CD4-positive, alpha-beta T cell treated with Interferon gamma for 1 hour (primary cell): ENCODE data around the gene GVQW3.
"Not testable (repeated sequence)": the region's sequence is repeated elsewhere in the genome, so short reads cannot be mapped to it uniquely, and the experiment has no call there.

Experiments
- DNase-seq: peaks from one replicate; pipeline ENCODE4 v3.0.0-alpha.2; 2020

Gene GVQW3

DNA sequence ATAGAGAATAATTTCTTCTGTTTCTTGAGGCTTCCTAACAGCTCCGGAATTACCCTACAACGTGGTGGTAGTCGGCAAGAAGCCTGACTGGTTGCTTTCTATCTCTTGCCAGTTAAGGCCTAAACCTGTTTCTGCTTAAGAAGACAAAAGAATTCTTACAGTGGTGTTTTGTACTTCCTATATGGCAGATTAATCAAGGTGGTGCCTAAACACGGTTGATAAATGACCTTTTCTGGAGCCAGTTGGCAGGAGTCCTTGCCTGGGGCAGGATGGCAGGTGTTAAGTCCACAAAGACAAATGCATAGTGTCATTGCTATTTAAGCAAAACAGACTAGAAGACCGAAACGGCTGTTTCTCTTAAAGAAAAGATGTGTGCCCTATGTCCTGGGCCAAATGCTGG, 9.9 kb downstream of the GVQW3 start:
- no peak for DNase-seq

DNA sequence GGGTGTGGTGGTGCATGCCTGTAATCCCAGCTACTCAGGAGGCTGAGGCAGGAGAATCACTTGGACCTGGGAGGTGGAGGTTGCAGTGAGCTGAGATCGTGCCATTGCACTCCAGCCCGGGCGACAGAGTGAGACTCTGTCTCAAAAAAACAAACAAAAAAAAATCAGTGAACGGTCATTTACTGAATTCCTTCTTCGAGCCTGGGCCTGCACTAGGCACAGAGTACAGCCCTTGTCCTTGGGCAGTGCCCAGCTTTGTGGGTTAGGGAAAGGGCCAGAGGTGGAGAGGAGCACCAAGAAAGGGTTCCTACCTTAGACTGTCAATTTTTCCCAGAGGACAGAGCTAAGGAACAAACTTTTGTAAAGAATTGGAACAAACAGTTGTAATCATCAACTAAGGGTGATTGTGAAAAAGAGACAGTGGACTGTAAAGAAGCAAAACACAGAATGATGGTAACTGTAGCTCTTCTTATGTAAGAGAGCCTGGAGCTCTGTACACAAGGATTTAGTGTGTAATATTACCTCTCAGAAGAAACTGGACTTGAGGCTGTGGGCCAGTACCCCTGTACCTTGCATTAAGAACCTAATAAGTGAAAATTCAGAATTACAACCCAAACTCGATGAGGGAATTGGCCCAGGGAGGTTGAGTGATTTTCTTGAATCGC, 10.8 kb downstream of the GVQW3 start:
- DNase-seq, result no peak

DNA sequence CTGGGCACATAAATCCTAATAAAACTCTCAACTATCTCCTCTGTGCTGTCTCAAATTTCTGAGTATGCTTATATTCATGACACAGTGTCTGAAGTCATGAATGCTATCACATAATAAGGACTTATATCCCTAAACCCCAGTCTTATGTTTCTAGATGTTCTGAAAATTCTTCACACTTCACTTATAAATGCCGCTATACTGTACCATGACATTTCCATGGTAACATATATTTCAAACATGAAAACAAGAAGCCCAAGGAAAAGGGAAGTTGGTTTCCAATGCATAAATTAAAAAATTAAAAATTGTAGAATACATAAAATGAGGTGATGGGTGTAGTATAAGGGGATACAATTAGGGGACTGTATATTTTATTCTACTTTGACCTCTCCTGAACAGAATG, 11.7 kb downstream of the GVQW3 start:
- DNase-seq, result no peak

DNA sequence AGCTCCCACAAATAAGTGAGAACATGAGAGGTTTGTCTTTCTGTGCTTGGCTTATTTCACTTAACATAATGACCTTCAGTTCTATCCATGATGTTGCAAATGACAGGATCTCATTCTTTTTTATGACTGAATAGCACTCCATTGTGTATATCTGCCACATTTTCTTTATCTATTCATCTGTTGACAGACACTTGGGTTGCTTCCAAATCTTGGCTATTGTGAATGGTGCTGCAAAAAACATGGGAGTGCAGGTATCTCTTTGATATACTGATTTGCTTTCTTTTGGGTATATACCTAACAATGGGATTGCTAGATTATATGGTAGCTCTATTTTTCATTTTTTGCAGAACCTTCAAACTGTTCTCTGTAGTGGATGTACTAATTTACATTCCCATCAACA, 13.3 kb downstream of the GVQW3 start:
- DNase-seq, result no peak

DNA sequence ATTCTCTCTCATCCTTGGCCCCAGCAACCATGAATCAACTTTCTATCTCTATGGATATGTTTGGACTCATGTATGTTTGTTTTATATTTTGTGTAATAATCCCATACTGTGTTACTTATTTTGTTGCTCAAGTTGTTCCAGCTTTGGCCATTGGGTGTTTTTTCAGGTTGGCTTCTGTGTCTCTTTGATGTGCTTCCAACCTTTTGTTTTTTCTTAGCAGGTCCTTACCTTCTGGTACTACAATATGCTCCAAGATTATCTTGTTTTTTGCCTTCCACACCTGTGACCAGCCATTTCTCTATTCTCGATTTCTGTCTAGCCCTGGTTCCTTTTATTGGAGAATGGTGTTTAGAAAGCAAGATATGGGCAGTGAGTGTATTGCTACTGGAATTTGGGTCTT, 14.2 kb downstream of the GVQW3 start:
- no peak for DNase-seq

DNA sequence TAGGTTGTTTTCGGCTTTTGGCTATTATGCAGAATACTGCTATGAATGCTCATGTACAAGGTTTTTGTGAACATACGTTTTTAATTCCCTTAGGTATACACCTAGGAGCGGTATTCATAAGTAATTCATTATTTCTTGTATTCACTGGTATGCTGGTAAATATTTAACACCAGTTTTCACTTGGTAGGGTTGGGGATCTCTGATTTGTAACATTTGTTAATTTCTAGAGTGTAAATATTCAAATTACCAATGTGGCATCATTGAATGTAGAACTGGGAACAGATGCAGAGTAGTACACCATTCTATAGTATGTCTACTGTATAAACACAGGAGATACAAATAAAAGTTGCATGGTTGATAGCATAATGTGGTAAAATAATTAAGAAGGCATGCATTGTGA, 16.3 kb downstream of the GVQW3 start:
- no peak for DNase-seq

DNA sequence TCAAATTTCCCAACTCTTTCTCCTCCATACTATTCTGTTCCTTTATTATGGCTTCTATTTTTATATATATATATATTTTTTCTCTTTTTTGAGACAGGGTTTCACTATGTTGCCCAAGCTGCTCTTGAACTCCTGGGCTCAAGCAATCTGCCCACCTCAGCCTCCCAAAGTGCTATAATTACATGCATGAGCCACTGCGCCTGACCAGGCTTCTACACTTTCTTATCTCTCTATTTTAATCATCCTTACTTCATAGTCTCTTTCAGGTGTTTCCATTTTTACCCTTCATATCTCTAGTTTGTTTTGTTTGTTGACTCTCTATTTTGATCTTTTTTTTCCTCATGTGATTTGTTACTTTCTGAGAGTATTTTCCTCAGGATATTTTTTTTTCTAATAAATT, 19.8 kb downstream of the GVQW3 start:
- no peak for DNase-seq

DNA sequence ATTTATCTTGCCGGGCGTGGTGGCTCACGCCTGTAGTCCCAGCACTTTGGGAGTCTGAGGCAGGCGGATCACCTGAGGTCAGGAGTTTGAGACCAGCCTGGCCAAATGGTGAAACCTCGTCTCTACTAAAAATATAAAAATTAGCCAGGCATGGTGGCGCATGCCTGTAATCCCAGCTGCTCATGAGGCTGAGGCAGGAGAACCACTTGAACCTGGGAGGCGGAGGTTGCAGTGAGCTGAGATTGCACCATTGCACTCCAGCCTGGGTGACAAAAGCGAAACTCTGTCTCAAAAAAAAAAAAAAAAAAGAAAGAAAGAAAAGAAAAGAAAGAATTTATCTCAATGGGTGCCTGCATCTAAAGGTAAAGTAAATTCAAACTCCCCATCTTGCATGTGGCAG, 20.4 kb downstream of the GVQW3 start:
- DNase-seq, result not testable (repeated sequence)

DNA sequence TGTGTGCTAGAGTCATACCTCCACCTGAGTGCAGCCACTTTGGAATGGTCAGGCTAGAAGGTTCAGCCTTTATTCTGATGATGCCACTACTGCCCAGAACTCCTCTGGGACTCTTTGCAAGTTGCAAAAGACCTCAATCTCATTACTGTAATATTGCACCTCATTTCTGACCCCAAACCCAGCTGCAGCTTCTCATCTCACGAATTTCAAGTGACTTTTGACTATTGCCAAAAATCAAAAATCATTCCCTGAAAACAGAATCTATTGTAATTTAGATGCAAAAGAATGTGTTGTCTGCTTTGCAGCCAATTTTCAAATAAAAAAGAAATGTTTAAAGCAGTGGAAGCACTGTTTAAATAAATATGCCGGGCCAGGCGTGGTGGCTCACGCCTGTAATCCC, 25.2 kb downstream of the GVQW3 start:
- no peak for DNase-seq

DNA sequence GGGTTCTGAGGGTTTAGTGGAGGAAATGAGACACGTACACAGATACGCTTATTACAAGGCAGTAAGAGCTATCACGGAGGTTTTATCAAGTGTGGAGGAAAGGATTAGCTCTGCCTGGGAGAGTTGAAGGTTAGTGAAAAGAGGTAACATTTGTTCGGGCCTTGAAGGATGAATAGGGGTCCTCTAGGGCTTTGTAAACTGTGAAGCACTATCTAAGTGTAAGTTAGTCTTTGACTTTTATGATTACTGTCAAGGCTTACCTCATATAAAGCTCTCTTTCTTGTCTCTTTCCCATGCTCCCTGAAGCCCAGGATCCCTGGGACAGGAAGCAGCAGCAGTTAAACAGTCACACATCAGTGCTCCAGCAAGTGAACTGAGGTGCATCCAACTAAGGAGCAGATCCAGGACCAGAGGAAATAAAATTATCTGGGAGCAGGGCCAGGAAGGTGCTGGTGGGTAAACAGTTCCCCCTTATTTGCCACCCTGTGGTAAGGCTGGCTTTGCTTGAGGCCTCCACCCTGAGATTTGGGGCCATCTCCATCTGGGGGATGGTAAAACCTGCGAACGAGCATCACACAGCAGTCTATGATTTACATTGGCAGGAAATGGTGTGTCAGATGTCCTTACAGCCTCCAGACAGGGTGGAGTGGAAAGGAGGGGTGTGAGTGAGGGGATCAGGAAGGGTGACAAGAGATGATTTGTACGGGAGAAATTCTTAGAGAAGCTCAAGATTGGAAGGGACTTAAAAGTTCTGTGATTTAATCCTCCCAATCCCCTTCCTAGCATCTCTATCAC, 27.2 kb downstream of the GVQW3 start:
- no peak for DNase-seq

DNA sequence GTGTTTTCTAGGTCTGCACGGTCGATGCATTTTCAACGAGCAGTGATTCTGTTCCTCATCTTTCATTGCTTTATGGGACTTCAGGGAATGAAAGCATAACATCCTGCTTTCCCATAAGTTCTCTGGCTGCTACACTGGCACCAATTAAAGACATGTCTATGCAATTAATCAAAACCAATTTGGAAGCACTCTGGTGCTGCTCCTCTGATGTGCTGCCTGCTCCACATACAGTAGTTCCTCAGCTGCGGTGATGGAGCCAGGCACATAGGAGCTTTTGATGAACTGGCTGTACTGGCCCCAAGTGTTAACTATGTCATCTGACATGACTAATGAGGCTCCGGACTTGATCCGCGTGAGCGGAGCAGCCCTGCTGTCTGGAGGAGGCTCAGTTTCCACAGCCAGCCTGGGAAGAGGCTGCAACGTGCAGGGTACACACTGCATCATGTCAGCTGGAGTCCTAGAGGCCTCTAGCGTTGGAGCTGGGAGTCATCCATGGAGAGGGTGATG, 29.8 kb downstream of the GVQW3 start:
- DNase-seq, result no peak

DNA sequence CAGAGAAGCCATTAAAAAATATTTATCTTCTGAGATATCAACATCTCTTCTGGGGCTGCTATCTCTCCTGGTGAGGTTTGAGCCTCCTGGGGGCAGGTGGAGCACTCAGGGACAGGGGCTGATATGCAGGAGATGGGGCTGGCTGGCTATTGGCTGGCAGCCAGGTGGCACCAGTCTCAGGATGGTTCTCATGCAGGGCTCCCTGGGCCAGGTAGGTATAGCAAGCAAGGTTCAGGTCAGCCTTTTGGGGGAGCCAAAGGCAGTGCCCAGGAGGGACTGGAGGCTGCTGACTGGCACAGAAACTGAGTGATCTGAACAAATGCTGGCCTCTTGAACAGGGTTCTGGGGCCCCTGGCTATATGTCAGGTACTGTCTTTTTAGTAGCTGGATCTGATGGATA, 34.0 kb downstream of the GVQW3 start:
- DNase-seq, result no peak

DNA sequence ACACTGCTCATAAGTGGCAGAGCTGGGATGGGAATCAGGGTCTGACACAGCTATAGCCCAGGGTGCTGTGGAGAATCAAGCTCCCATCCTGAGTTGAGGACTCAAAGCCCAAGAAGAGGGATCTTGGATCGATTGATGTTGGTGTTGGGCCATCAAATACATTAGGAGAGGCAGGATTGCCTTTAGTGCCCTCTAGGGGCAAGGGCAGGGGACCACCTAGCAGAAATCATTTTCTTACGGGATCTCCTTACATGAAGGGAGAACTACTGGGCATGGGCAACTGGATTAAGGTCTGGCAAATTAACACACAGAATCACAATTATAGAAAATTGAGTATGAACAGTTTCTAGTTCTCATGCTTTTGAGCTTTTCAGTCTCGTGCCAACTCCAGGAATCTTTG, 38.8 kb downstream of the GVQW3 start:
- no peak for DNase-seq

DNA sequence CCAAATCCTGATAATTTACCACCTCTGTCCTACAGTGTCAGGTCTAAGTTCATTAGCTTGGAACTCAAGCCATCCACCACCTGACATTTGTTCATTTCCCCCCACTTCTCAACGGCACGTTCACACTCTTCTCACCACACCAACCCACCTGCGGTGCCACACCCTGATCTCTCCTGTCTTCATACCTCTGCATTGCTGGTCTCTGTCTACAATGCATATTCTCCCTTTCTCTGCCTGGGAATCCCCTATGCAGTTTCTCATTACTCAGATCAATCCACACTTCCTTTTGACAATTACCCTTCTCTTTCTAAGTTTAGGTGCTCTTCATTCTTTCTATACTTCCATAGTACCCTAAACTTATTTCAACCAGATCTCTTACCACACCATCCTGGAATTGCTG, 43.3 kb downstream of the GVQW3 start:
- no peak for DNase-seq

DNA sequence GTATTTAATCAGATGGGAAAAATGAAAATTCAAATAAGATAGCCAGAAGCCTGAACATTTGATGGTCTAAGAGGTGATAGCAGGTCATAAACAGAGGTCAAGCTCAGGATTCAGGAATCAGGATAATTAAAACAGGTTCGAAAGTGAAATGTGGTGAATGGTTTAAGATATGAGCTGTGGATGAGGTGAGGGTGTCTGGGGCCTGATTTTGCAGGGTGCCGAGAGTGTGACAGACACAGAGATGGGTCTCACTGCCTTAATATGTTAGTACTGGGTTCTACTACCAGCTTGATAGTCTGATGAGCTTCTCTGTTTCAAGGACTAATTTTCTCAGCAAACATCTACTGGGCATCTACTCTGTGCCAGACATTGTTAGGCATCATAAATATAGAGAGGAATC, 43.8 kb downstream of the GVQW3 start:
- DNase-seq, result no peak

DNA sequence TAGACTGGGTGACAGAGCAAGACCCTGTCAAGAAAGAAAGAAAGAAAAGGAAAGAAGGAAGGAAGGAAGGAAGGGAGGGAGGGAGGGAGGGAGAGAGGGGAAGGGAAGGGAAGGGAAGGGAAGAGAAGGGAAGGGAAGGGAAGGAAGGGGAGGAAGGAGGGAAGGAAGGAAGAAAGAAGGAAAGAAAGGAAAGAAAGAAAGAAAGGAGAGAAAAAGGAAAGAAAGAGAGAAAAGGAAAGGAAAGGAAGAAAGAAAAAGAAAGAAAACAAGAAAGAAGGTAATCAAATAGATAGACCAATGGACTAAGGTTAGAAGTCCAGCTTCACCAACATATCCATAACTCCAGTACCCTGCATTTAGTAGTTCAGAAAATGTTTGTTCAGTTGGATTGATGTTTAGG, 45.5 kb downstream of the GVQW3 start:
- DNase-seq, result no peak

DNA sequence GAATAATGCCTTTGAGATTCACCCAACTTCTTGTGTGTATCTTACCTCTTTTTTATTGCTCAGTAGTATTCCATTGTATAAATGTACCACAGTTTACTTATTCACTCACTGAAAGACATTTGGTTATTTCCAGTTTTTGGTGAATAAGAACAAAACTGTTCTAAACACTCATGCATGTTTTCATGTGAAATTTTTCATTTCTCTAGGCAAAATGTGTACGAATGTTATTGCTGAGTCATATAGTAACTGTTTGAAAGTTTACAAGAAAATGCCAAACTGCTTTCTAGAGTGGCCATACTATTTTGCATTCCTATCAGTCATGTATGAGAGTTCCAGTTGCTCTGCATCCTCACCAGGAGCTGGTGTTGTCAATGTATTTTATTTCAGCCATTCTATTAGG, 54.9 kb downstream of the GVQW3 start:
- no peak for DNase-seq

DNA sequence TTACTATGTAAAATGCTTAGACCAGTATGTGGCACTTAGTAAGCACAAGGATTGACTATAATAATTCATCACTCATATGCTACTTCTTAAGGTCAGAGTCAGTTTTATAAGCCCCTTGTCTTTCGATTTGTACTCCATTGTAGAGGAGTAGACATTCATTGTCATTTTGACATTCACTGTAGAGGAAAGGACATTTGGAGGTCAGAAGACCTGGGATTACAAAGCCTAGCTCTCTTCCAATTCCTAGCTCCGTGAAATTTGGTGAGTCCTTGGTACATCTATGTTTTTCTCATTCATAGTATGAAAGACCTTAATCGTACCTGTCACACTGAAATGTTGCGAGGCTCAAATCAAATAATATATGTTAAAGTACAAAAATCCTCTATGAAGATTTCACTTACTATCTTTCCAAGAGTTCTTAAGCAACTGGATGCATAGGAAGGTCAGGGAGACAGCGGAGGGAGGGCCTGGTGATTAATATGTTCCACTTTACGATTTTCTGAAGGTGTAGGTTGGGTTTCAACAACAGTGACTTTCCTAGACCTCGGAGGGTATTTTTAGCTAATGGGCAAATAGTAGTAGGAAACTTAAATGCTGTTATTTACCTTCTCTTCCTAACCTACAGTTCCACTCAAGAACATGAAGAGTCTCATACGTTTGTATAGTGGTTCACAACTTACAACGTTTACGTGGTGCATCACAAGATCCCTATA, 62.3 kb downstream of the GVQW3 start:
- DNase-seq, result no peak

DNA sequence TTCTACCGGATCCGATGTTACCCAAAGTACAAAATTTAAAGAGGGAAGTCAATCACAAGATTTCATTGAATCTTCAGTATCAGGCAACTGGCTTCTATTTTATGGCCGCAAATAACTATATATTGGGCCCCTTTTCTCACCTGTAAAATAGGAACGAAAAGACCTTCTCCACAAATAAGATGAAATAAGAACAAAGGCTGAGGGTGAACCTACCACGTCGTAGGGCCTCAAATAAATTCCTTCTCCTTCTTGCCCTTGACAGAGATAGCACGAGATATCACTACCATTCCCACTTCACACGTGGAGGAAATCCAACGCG, 62.9 kb downstream of the GVQW3 start:
- DNase-seq, result no peak

DNA sequence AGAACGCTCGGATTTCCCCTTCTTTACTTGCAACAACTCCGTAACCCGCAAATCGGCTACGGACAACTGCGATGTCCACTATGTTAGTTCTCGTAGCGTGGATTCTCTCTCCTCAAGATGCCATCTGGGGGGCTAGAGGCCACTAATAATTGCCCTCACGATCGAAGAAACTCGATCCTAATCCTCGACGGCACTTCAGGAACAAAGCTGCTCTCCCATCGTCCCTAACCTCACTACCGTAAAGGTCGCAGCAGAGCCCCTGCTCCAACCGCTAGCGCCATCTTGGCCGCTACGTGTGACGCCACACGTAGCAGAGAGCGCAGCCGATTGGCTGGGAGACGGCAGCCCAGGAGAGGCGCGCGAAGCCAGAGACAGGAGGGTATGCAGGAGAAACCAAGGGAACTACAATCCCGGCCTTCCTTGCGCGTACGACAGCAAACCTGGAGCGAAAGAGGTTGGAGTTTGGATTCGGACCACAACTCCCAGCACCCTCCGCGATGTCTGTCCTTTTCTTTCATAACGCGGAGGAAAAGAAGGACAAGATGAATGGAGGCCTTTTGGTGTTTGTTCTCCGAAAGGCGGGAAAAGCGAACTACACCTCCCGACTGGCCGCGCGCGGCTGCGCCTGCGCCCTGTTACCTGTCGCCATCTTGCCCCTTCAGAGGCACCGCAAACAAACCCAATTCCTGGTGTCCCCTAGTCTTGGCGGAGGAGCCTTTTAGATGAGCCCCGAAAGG, 63.4 kb downstream of the GVQW3 start, which contains the start of gene EMSY:
TSS of gene EMSY (plus strand) at position 635 of the 737 bp plus-strand sequence. CDS start 1,921 bp downstream, outside the sequence.
- peak; percentile 94 for DNase-seq

DNA sequence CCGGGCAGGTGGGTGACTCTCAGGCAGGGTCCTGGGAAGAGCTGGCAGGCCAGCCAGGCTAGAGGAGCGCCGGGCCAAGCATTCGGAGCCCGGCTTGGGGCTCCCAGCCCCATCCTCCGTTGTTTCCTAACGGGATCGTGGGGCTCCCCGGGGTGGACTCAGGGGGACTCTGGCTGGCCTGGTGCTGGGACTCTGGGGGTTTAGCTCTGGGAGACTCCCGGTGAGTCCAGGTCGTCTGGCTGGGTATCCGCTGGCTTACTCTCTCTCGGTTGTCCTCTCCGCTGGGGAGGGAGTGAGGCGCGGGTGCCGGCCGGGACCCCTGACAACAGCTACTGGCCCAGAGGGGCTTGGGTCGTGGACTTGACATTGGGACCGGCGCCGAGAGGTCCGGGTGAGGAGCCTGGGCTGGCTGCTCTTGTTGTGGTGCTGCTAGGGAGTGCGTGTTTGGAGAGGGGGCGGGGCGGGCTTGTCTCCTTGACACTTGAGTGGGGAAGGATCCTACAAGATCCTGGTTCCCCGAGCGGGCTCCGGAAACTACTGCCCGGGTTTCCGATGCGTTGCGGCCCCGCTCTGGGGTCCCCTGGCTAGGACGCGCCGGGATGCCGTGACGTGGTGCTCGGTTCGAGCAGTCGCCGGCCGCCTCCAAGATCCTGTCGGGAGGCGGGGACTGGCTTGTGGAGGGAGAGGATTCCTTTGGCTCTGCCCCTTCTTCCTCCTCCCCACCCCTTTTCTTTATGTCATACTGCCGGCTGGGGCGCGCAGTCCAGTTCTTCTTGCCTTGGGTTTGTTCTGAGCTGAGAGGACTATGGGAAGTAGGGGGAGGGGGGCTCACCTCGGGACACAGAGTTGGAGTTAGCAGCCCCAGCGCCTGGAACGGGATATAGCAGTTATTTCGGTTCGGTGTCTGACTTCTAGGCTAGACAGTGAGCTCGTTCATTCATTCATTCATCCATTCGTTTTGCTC, 64.3 kb downstream of the GVQW3 start:
- peak; percentile 46 for DNase-seq

DNA sequence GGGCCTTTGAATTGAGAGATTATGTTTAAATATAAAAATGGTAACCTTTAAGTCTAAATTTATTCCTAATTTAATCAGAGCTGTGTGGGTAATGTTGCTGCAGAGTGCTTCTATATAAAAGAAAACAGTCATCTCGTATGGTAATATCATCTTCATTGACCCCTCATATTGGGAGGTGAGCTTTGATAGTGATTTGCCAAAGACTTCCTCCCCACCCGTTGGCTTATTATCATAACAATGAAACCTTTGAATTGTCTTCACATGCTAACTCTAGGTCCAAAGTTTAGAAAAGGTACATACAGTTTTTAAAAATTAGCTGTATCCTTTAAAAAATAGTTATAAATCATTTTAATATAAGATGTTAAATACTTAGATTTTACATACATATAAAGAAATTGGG, 67.4 kb downstream of the GVQW3 start:
- DNase-seq, result no peak
